Uterus (tissue), 4 donors: ENCODE results near the gene ARSD. TPM values are rescaled to one million over a fixed set of nuclear protein-coding genes. Genes with fewer than 3 reads are reported as not detected.
A peak's percentile ranks its signal among the peaks of the same experiment; 100 is the strongest.
"Not testable (repeated sequence)": the region's sequence is repeated elsewhere in the genome, so short reads cannot be mapped to it uniquely, and the experiment has no call there.

ENCODE experiments used
- DNase-seq, 2 donors: peaks; one replicate each; pipeline ENCODE4 v3.0.0-alpha.2; 2019 to 2020
- H3K27ac ChIP-seq, 2 donors: fragments of 200-600 bp; sonication (generic); 1 replicate in 1 of 2; 2 replicates in 1 of 2; pipeline ENCODE4 v1.5.1; 2016 to 2018
- H3K27me3 ChIP-seq, 2 donors: fragments of 200-600 bp; sonication (generic); one replicate each; pipeline ENCODE4 v1.5.1; 2018 to 2019; ENCODE audit warnings: control low read depth in 1 of 2
- H3K36me3 ChIP-seq, 2 donors: fragments of 200-600 bp; sonication (generic); one replicate each; pipeline ENCODE4 v1.5.1; 2019; ENCODE audit warnings: control low read depth in 1 of 2
- H3K4me1 ChIP-seq, 2 donors: fragments of 200-600 bp; sonication (generic); one replicate each; pipeline ENCODE4 v1.5.1; 2018 to 2019; ENCODE audit warnings: control low read depth in 1 of 2
- H3K4me3 ChIP-seq, 2 donors: fragments of 200-600 bp; sonication (generic); 1 replicate in 1 of 2; 2 replicates in 1 of 2; pipeline ENCODE4 v1.5.1; 2018 to 2019; ENCODE audit warnings: mild to moderate bottlenecking in 1 of 2
- H3K9me3 ChIP-seq, 2 donors: fragments of 200-600 bp; sonication (generic); one replicate each; pipeline ENCODE4 v1.5.1; 2019; ENCODE audit warnings: control low read depth in 1 of 2
- POLR2A ChIP-seq, 2 donors: fragments of 450-650 bp; IDR thresholded peaks; one replicate each; pipeline ENCODE4 v1.6.1; 2016; ENCODE audit warnings: antibody characterized with exemption in 2 of 2, mild to moderate bottlenecking in 1 of 2, moderate library complexity in 1 of 2
- intact Hi-C: fragments of 100-400 bp; cut with DNase I; formaldehyde crosslinking; loops from one replicate; pipeline ENCODE4 v1.15.1; 2023; ENCODE audit warnings: low total_unique reads
- total RNA-seq, 4 donors: library from RNA; depleted of rRNA in 3 of 4; stranded (reverse); fragments of >200 nt in 3 of 4; gene quantifications; one replicate each; pipeline versions ENCODE4 v1.1.0 to v1.2.4, GENCODE V29; 2014 to 2023
- TF ChIP-seq, protein P1 (sequence below), 4 experiments: fragments of 200-600 bp in 2 of 4; fragments of 450-650 bp in 2 of 4; sonication (generic) in 2 of 4; IDR thresholded peaks; one replicate each; pipeline ENCODE4 v1.5.1; 2016 to 2019; ENCODE audit warnings: antibody characterized with exemption in 4 of 4, mild to moderate bottlenecking in 2 of 4, moderate library complexity in 1 of 4
- donor health status: DM: yes; HTN: yes; CAD: no.

The ARSD gene, protein sequence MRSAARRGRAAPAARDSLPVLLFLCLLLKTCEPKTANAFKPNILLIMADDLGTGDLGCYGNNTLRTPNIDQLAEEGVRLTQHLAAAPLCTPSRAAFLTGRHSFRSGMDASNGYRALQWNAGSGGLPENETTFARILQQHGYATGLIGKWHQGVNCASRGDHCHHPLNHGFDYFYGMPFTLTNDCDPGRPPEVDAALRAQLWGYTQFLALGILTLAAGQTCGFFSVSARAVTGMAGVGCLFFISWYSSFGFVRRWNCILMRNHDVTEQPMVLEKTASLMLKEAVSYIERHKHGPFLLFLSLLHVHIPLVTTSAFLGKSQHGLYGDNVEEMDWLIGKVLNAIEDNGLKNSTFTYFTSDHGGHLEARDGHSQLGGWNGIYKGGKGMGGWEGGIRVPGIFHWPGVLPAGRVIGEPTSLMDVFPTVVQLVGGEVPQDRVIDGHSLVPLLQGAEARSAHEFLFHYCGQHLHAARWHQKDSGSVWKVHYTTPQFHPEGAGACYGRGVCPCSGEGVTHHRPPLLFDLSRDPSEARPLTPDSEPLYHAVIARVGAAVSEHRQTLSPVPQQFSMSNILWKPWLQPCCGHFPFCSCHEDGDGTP
- total RNA-seq = 10 to 100 TPM; 14.3 to 46.8 (median 25.5) TPM

DNA sequence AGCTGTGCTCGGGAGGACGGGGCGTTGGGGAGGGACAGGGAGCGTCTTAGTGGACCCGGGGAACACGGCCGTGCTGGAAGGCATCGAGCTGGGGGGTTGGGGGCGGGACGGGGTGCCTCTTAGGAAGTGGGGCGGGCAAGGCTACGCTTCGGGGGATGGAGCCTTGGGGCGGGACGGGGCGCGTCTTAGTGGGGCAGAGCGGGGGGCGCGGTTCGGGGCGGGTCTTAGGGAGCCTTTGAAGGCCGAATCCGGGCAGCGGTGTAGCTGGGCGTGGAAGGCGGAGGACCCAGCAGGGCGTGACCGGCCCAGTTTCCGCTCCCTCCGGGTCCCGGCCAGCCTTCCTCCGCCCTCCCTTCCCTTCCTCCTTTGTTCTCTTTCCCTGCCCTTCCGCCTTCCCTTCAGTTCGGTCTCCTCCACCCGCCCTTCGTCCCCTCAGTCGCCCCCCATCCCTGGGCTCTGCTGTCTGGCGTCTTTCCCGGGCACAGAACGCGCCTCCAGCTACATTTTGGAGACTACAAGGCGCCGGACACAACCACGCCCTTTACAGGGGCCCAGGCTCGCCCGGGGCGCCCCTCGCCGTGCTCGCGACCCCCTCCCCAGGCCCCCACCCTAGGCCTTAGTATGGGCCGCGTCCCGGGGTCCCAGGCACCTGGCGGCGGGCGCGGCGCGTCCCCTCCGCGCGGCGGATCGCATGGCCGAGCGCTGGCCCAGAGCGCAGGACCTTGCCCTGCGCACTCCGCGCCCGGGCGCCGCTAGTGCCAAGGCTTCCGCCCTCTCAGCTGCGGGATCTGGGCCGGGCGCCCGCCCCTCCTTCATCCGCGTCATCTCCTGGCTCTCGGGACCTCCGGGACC, at the start of gene ARSD:
Gene ARSD, minus strand, starts transcription at position 757 of the 852 bp plus-strand sequence. Its CDS starts 64 bp downstream, at position 693.
- H3K4me1 ChIP-seq = no peaks in the 10 kb centered on the region
- H3K4me3 ChIP-seq = peak within 1 kb of the TSS; percentile 58 to 65
- H3K27ac ChIP-seq = peak within 1 kb of the TSS; percentile 92 to 95
- intact Hi-C loops = no loop called here
- H3K9me3 ChIP-seq = no peaks in the 10 kb centered on the region
- TF ChIP-seq POLR2A (IDR thresholded peaks at IDR 0.05) = peak; percentile 40 to 89
- TF ChIP-seq, protein P1, sequence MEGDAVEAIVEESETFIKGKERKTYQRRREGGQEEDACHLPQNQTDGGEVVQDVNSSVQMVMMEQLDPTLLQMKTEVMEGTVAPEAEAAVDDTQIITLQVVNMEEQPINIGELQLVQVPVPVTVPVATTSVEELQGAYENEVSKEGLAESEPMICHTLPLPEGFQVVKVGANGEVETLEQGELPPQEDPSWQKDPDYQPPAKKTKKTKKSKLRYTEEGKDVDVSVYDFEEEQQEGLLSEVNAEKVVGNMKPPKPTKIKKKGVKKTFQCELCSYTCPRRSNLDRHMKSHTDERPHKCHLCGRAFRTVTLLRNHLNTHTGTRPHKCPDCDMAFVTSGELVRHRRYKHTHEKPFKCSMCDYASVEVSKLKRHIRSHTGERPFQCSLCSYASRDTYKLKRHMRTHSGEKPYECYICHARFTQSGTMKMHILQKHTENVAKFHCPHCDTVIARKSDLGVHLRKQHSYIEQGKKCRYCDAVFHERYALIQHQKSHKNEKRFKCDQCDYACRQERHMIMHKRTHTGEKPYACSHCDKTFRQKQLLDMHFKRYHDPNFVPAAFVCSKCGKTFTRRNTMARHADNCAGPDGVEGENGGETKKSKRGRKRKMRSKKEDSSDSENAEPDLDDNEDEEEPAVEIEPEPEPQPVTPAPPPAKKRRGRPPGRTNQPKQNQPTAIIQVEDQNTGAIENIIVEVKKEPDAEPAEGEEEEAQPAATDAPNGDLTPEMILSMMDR (IDR thresholded peaks at IDR 0.05) = no peak
- H3K36me3 ChIP-seq = no peaks in the 10 kb centered on the region
- DNase-seq = peak; percentile 91 to 94
- no peaks in the 10 kb centered on the region for H3K27me3 ChIP-seq

DNA sequence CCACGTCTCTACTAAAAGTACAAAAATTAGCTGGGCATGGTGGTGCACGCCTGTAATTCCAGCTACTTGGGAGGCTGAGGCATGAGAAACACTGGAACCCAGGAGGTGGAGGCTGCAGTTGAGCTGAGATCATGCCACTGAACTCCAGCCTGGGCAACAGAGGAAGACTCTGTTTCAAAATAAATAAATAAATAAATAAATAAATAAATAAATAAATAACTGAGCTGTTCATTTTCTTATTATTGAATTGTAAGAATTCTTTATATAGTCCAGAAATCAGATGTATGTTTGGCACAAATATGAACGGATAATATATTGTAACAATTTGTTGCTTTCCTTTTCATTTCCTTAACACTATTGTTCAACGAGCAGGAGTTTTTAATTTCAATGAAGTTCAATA, 49.5 kb upstream of the ARSD start:
- H3K4me1 ChIP-seq, H3K36me3 ChIP-seq, H3K27me3 ChIP-seq, DNase-seq, H3K9me3 ChIP-seq, H3K27ac ChIP-seq, H3K4me3 ChIP-seq, intact Hi-C loops: not testable (repeated sequence)

DNA sequence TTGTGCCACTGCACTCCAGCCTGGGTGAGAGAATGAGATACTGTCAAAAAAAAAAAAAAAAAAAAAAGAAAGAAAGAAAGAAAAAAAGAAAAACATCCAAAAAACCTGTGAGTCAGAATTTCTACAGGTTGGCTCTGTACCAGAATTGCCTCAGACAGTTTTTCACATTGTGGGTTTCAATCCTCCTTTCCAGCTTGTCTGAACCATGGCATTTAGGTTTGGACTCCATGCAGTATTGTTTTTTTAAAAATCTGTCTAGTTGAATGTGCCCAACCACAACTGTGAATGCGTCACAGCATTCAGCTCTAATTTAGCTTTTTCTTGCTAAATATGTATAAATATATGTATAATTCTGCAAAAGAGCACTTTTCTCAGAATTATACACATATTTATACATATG, 45.8 kb upstream of the ARSD start:
- TF ChIP-seq, protein P1 (IDR thresholded peaks at IDR 0.05) = no peak
- no peak for TF ChIP-seq POLR2A (IDR thresholded peaks at IDR 0.05)
- Histone ChIP-seq H3K27me3 (no peaks in the 10 kb centered on the region), H3K4me3 (no peak overlapping the region), H3K36me3 (no peaks in the 10 kb centered on the region), H3K27ac (no peak overlapping the region), H3K9me3 (no peaks in the 10 kb centered on the region), H3K4me1 (no peaks in the 10 kb centered on the region)
- intact Hi-C loops = no loop called here
- no peak for DNase-seq

DNA sequence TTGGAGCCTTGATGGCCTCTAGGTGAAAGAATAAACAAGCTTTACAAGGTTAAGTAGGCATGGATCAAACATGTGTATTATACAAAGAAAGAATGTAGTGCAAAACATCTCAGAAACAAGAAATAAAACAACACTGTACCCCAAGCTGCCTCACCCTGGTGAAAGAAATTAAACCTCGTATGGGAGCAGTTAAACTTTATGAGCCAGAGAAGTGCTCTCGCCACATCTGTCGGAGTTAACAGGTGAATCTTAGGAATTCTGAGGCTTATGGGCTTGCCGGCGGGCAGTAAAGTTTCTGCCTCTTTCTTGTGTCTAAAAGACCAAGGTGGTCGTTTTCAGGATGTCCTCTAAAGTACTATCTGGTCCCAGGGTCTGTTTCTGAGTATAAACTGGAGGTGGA, 43.3 kb upstream of the ARSD start:
- H3K4me3 ChIP-seq = no peak overlapping the region
- TF ChIP-seq, protein P1 (IDR thresholded peaks at IDR 0.05) = no peak
- no peak for TF ChIP-seq POLR2A (IDR thresholded peaks at IDR 0.05)
- no peaks in the 10 kb centered on the region for H3K36me3 ChIP-seq
- H3K9me3 ChIP-seq = no peaks in the 10 kb centered on the region
- no peaks in the 10 kb centered on the region for H3K4me1 ChIP-seq
- H3K27ac ChIP-seq = no peak overlapping the region
- DNase-seq = no peak
- no peaks in the 10 kb centered on the region for H3K27me3 ChIP-seq
- intact Hi-C loops = no loop called here

DNA sequence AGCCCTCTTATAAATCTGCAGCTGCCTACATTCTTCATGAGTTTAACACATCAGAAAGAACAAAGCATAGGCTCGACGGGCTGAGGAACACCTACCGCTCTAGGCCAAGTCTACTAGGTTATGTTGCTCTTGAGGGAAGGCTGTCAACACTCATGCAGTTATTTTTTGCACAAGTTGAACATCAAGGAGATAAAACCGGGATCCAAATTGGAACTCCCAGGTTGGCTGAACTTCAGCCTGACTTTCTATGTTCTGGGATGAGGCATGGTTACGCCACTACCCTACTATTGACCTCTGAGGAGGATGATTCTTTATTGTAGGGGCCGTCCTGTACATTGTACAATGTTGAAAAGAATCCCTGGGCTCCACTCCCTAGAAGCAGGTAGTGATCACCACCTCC, 39.9 kb upstream of the ARSD start:
- Histone ChIP-seq H3K4me1 (no peaks in the 10 kb centered on the region), H3K27me3 (no peaks in the 10 kb centered on the region), H3K36me3 (no peaks in the 10 kb centered on the region), H3K9me3 (no peaks in the 10 kb centered on the region), H3K4me3 (no peak overlapping the region), H3K27ac (no peak overlapping the region)
- TF ChIP-seq, protein P1 (IDR thresholded peaks at IDR 0.05) = no peak
- no peak for TF ChIP-seq POLR2A (IDR thresholded peaks at IDR 0.05)
- no peak for DNase-seq
- intact Hi-C loops = no loop called here
